HG02610 (cell line): ENCODE results near the gene PIK3CA.
A peak's percentile ranks its signal among the peaks of the same experiment; 100 is the strongest.
"Not testable (repeated sequence)": the region's sequence is repeated elsewhere in the genome, so short reads cannot be mapped to it uniquely, and the experiment has no call there.

Experiments used
- ATAC-seq: cut with Tn5 transposase; IDR thresholded peaks from one replicate; pipeline ENCODE4 v1.9.1; 2021; ENCODE audit warnings: mild to moderate bottlenecking, moderate library complexity; ENCODE audit not compliant: unreplicated experiment

The PIK3CA gene

DNA sequence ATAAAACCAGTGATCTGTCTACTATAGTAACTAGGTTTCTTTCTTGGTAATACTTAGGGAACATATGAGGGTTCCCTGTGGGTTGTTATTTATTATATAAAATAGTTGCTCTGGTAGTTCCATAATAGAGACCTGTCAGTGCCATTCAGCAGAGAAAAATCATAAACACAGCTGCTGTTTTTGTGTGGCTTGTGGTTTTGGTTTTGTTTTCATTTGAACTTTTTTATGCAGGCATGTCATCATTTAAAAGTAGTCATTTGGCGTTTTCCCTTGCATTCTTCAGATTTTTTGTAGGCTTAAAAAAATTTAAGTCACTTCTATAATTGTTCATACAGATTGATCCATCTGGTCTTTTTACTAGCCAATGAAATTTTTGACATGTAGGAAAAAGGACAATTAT lies 47.9 kb downstream of the PIK3CA start:
- ATAC-seq: peak; percentile 89

DNA sequence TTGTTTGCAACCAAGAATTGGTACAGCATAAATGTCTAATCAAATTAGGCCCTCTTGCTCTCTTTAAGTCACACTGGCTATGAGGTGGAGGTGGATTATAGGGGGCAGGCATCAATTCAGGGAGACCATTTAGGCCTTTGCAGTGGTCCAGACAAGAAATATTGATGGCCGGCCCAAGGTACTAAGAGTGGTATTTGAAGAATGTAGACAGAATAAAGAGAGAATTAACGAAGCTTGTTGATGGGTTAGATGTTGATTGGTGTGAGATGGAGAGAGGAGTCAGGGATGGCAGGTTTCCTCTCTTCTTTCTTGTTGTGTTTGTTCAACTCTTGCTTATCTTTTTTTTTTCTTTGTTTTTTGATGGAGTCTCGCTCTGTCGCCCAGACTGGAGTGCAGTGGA lies 48.5 kb downstream of the PIK3CA start:
- no peak for ATAC-seq

DNA sequence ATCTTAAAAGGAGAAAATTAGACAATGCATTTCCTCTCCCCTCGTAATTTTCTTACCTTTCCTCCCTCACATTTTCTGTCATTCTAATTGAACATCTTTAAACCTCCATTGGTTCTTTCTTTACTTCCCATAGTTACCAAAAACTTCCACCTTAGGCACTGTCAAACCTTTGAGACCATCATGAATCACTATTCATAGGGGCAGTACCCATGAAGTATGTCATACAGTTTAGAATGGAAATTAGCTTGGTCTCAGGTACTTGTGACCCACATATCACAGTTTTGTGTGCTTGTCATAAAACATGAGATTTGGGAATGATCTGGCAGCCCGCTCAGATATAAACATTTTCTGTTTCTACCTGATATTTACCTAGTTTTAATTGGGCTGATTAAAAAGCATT lies 52.6 kb downstream of the PIK3CA start:
- ATAC-seq: no peak

DNA sequence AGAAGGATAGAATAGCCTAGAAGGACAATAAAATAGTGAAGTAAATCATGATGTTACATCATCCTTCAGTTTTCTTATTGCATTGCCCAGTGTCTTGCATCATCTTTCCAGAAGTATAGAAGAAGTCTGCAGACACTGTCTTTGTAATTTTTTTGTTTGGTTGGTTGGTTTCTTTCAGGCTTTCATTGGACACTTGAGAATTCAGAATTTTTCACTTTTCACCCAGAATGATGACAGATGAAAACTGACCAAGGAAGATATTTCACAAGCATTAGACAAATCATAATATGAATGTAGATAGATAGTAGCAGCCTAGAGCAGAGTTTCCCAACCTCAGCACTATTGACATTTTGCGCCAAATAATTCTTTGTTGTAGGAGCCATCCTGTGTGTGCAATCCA lies 67.4 kb downstream of the PIK3CA start:
- not testable (repeated sequence) for ATAC-seq

DNA sequence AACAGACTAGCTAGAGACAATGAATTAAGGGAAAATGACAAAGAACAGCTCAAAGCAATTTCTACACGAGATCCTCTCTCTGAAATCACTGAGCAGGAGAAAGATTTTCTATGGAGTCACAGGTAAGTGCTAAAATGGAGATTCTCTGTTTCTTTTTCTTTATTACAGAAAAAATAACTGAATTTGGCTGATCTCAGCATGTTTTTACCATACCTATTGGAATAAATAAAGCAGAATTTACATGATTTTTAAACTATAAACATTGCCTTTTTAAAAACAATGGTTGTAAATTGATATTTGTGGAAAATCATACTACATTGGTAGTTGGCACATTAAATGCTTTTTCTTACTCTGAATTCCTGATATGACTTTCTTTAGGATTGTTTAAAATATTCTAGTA lies 70.1 kb downstream of the PIK3CA start:
- not testable (repeated sequence) for ATAC-seq

DNA sequence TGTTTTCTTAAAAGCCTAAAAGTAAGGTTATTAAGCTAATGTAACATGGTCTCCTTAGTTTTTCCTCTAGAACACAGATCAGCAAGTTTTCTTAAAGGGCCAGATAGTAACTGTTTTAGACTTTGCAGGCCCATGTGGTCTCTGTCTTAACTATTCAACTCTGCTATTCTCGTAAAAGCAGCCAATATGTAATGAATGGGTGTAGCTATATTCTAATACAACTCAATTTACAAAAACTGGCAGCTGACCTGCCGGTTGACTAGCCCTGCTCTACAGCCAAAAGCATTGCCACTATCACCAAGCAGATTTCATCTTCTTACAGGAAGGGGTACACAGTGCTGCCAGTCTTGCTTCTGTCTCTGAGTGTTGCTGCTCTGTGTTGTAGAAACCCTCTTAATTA lies 75.4 kb downstream of the PIK3CA start:
- ATAC-seq: no peak

DNA sequence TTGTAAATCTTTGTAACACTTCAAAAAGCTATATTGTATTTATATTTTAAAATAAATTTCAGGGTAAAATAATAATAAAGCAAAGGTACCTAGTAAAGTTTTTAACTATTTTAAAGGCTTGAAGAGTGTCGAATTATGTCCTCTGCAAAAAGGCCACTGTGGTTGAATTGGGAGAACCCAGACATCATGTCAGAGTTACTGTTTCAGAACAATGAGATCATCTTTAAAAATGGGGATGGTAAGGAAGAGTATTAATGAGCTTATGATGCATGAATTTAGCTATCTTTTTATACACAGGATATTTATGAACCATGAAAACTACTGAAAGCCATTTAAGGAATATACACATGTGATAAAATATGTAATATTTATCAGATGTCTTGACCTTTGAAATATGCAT lies 76.4 kb downstream of the PIK3CA start:
- ATAC-seq: peak; percentile 58

DNA sequence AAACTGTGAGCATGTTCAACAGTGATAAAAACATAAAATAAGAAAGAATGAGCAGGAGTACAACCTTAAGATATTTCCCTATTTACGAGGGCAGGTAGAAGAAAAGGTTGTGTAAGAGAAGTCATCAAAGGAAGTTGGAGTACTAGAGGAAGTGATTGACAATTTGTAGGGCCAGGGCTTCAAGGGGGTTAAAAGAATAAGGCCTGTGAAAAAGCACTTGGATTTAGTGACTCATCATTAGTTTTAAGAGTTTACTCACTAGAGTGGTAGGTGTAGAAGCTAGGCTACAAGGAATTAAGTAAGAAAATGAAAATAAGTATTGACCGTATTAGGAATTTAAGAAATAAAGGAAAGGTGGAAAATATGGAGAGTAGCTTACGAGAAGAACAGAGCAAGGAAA lies 79.2 kb downstream of the PIK3CA start:
- ATAC-seq: no peak

DNA sequence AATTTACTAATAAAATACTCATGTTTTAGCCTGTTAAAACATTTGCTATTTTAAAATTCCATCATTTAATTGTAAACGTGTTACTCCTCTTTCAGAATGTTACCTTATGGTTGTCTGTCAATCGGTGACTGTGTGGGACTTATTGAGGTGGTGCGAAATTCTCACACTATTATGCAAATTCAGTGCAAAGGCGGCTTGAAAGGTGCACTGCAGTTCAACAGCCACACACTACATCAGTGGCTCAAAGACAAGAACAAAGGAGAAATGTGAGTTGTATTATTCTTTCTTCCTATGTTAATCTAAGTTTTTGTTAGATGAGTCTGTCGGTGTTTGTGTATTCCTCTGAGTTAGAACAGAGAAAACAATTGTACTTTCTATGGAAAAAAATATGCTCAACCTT lies 81.0 kb downstream of the PIK3CA start:
- ATAC-seq: no peak

DNA sequence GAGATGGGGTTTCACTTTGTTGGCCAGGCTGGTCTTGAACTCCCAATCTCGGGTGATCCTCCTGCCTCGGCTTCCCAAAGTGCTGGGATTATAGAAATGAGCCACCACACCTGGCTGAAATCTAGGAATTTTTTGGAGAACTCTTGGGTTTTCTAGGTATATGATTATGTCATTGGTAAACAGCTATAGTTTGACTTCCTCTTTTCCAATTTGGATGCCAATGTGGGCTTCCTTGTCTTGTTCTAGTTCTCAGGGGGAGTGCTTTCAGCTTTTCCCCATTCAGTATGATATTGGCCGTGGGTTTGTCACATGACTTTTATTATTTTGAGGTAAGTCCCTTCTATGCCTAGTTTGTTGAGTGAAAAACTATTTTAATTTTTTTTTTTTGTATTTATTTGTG lies 84.9 kb downstream of the PIK3CA start:
- ATAC-seq: no peak

DNA sequence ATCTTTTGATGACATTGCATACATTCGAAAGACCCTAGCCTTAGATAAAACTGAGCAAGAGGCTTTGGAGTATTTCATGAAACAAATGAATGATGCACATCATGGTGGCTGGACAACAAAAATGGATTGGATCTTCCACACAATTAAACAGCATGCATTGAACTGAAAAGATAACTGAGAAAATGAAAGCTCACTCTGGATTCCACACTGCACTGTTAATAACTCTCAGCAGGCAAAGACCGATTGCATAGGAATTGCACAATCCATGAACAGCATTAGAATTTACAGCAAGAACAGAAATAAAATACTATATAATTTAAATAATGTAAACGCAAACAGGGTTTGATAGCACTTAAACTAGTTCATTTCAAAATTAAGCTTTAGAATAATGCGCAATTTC lies 86.0 kb downstream of the PIK3CA start:
- no peak for ATAC-seq

DNA sequence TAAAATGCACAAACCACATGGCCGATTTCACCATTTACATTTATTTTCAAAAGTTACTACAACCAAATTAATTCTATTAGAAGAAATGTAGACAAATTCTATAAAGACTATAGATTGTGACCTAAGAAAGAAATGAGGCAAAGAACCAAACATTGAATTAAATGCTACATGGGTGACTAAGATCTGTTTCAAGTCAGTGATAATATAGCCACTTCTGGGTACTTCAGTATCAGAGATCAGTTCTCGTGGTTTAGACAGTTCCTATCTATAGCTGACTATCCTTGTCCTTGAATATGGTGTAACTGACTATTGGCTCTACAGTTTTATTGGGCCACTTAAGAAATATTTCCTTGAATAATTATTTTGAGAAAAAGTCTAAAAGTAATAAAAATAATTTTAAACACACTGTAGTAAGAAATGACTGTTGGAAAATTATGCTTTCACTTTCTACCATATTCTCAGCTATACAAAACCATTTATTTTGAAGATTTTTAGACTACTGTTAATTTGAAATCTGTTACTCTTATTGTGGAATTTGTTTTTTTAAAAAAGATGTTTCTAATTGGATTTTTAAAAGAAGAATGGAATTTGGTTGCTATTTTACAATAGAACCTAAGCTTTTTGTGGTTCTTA lies 88.6 kb downstream of the PIK3CA start:
- ATAC-seq: peak; percentile 87

DNA sequence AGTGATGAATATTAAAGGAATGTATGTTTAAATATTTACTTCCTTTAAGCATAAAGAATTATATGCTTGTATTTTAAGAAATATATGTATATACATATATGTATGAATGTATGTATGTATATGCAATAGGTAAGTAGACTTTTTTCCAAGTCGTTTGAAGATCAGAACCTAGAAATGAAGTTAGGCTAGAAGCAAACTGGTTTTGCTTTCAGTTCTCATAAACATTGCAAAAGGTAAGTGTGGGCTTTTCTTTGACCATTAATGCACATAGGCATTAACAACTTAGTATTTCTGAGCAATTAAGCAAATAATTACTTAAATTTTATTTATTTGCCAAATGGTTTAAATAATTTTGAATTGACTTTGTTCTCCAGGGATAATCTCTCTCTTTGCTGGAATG lies 92.1 kb downstream of the PIK3CA start:
- not testable (repeated sequence) for ATAC-seq

DNA sequence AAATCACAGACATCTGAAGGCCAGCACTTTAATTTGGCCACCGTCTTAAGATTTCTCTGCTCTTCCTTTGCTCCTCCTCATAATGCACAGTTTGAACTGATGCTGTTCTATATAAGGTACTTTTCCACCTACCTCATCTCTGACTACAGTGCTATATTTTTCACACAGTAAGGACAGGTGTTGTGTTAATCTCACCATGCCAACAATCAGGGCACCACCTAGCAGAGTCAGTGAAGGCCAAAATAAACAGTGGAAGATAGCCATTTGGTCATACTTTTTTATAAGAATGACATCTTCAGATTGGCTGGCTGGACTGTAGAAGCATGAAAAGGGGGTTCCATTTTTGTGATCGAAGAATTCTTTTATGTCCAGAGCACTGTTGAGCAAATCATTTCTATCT lies 94.7 kb downstream of the PIK3CA start:
- not testable (repeated sequence) for ATAC-seq

DNA sequence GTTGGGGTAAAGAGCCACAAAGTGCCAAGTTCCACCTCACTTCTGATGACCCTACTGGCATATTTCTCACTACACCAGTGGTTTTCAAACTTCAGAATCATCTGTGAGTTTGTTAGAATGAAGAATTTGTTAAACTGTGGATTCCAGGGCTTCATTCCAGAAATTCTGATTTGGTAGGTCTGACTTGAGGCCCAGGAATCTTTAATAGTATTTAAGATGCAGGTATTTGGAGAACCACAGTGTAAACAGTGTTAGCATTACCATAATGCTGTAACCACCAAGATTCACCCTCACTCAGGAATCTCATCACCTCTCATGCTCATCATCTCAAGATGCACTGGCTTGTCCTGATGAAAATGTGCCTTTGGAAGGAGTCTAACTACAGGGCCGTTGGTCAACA lies 96.7 kb downstream of the PIK3CA start:
- no peak for ATAC-seq

DNA sequence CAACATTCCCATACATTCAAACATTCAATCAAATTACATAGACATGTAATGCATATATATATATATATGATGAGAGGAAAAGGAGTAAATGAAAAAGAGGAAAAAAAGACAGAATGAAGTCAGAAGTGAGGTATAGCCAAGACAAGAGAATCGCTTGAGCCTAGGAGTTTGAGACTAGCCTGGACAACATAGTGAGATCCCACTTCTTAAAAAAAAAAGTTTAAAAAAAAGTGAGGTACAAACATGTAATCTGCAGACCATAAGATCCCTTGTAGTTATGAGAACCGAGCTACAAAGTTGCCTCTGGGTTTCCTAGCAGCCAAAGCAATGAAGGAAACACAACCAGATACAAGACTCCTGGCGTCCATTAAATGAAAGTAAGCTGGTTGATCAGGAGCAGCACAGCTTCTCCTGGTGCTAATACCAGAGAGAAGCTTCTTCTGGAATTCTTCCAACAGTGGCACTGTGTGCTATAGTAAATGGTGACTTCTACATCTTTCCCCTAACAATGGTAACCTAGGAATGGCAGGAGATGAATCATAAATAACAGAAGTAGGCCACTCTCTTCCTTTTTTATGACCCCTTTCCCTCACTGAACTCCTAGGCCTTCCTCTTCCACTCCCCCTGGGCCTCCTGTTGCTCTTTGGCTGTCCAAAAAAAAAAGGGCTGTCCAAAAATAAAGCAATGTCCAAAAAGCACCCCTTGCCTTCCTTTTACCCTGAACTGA lies 99.3 kb downstream of the PIK3CA start:
- ATAC-seq: no peak

DNA sequence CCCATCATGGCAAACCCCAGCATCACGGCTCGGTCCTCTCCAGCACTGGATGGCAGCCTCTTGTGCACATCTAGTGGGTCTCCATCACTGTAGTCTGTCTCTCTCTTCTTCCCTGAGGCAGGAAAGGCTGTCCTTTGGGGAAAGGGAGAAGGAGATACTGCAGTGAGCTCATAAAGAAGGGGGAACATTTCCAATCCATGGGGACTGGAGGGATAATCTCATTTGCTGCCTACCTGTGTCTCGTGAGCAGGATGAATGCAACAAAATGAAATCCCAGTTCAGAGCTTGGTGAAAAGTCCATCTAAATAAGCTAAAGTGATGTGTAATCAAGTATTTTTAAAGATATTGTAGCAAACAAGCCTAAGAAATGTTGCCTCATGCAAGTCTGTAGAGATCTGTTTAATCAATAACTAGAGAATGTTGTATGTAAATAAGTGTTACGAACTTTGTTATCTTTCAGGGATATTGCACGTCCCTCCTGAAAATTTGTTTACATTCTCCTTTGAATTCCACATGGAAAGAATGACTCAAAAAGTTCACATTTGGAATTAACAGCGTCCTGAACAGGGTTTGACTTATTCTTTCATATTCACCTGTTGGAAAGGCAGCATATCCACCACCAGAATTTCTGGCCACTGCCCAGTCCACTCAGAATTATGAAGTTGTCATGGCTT lies 102.8 kb downstream of the PIK3CA start, which contains the start of gene KCNMB3:
Gene KCNMB3 (minus strand): TSS at position 312 of the 674 bp plus-strand sequence. CDS start 124 bp downstream, at position 188.
- no peak for ATAC-seq

DNA sequence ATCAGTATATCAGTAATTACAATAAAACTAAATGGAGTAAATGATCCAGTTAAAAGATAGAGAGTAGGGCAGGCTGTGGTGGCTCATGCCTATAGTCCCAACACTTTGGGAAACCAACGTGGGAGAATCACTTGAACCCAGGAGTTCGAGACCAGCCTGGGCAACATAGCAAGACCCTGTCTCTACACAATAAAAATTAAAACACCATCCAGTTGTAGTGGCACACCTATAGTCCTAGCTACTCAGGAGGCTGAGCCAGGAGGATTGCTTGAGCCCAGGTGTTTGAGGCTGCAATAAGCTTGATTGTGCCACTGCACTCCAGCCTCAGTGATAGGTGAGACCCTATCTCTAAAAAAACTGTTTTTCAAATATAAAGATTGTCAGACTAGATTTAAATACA lies 108.7 kb downstream of the PIK3CA start:
- no peak for ATAC-seq

DNA sequence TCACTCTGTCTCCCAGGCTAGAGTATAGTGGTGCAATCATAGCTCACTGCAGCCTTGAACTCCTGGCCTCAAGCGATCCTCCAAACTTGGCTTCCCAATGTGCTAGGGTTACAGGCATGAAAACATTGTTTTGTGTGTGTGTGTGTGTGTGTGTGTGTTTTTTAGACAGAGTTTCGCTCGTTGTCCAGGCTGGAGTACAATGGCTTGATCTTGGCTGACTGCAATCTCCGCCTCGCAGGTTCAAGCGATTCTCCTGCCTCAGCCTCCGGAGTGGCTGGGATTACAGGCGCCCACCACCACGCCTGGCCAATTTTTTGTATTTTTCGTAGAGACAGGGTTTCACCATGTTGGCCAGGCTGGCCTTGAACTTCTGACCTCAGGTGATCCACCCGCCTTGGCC lies 109.6 kb downstream of the PIK3CA start:
- not testable (repeated sequence) for ATAC-seq

DNA sequence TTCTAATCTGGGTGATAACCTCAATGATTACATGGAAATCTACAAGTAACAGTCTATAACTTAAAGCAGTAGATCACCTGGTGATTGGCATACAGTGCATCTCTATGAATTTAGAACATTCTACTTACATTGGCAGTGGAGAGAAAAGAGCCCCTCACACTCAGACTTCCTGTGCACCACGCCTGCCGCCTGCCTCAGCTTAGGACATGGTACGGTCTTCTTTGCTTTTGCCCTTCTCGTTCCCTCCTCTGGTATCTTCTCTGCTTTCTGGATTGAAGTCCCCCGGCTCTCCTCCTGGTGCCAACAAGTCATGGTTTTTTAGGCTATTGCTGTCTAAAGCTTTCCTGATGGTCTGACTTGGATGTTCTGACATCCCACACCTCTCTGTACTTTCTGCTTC lies 110.7 kb downstream of the PIK3CA start:
- no peak for ATAC-seq

DNA sequence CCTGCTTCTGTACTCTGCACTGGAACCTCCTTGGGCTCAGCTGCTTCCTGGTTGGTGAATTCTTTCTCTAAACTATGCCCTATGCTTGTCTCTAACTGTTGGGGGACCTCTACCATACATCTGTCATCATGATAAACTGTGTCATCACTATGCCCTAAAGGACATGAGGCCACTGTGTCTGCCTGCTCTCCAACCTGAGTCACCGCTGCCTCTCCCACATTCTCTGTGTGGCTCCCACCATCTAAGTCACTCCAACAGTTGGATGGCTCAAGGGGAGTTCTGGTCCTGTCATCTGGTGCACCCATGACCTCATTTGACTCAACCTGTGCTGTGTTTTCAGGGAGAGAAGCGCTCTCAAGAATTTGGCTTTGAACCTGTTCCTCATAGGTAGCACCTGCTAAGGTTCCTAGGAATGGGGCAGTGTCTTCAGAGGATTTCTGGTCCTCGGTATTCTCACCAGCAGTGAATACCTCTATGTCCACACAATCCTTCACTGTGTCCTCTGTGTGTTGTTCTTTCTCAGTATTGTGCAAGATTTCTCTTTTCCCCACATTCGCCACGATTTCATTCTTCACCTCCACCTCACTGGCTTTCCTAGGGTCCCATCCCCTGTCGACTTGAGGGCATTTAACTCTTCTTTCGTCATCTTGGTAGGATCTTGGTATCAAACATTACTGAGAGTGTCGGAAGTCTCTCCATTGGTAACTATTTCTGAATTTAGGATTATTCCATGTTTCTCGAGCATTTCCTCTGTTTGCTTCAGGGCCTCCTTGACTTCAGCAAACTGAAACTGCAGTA lies 112.0 kb downstream of the PIK3CA start:
- peak; percentile 30 for ATAC-seq
